ENCODE measurements around the gene PRSS8.

DNA sequence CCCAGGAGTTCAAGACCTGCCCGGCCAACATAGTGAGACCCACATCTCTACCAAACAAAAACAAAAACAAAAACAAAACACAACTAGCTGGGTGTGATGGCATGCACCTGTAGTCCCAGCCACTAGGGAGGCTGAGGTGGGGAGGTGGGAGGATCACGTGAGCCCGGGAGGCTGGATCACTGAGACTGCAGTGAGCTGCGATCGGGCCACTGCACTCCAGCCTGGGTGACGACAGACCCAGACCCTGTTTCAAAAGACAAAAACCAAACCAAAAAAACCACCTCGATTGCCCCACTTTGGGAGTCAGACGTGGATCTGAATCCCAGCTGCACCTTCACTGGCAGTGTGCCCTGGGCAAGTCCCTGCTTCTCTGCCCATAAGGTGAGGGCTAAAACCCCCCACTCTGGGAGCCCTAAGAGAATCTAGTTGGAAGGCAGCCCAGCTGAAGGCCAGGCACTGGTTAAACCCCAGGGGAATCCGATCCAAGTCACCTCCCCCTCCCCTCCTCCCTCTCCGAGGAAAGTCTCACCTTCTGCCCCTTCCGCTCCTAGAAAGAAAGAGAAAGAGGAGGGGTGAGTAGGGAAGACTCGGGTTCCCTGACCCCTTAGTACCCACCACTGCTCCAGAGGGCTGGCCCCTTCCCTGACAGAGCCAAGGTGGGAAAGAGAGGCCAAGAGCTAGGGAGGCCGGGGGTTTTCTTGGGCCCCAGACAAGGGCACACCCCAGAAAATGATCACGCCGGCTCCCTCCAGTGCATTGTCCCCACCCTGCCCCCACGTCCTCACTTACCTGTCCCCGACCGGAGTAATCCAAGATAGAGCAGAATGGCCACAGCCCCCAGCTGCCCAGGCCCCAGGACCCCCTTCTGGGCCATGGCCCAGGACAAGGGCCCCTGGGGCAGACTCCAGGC, 647 bp downstream of the PRSS8 start:
- TF ChIP-seq TCF12 (IDR thresholded peaks at IDR 0.05; ENCODE audit: low read depth) = peak; percentile 24; the same call in 1 of the 2 replicates
- no peak for TF ChIP-seq REST (IDR thresholded peaks at IDR 0.05; ENCODE audit: low read depth)
- no peak for TF ChIP-seq TEAD4 (IDR thresholded peaks at IDR 0.05)
- peak; percentile 19; the same call in 1 of the 2 replicates for TF ChIP-seq MAX (IDR thresholded peaks at IDR 0.05)
- TF ChIP-seq TAF1 (IDR thresholded peaks at IDR 0.05; ENCODE audit: low read depth) = no peak
- TF ChIP-seq EP300 (IDR thresholded peaks at IDR 0.05; ENCODE audit: borderline replicate concordance) = 0 out of 2 replicates have a peak, but pooled peaks have one; percentile 25
- 0 out of 2 replicates have a peak, but pooled peaks have one; percentile 31 for TF ChIP-seq YY1 (IDR thresholded peaks at IDR 0.05; ENCODE audit: low read depth)
- TF ChIP-seq ZBTB7A (IDR thresholded peaks at IDR 0.05; ENCODE audit: low read depth) = no peak
- no peak for TF ChIP-seq CREB1 (IDR thresholded peaks at IDR 0.05; ENCODE audit: low read depth)
- TF ChIP-seq RAD21 (IDR thresholded peaks at IDR 0.05; ENCODE audit: low read depth) = no peak
- 0 out of 2 replicates have a peak, but pooled peaks have one; percentile 13 for TF ChIP-seq EGR1 (IDR thresholded peaks at IDR 0.05)
- TF ChIP-seq USF1 (IDR thresholded peaks at IDR 0.05) = peak; percentile 93
- TF ChIP-seq FOXM1 (IDR thresholded peaks at IDR 0.05; ENCODE audit: borderline replicate concordance, low read depth) = no peak
